Ascending aorta (tissue), 2 donors: ENCODE measurements around the gene DDX56. TPM values are rescaled to one million over a fixed set of nuclear protein-coding genes. Genes with fewer than 3 reads are reported as not detected.

Source experiments
- DNase-seq, 2 donors: peaks; one replicate each; pipeline ENCODE4 v3.0.0-alpha.2; 2019; ENCODE audit warnings: low spot score in 2 of 2
- H3K27ac ChIP-seq, 2 donors: fragments of 200-600 bp; sonication (generic); one replicate each; pipeline ENCODE4 v1.5.1; 2016 to 2017; ENCODE audit warnings: mild to moderate bottlenecking in 1 of 2
- H3K27me3 ChIP-seq: fragments of 200-600 bp; sonication (generic); one replicate; pipeline ENCODE4 v1.5.1; 2017
- H3K36me3 ChIP-seq, 2 donors: fragments of 200-600 bp; sonication (generic); one replicate each; pipeline ENCODE4 v1.5.1; 2016
- H3K4me1 ChIP-seq, 2 donors: fragments of 200-600 bp; sonication (generic); one replicate each; pipeline ENCODE4 v1.5.1; 2016 to 2017; ENCODE audit warnings: mild to moderate bottlenecking in 1 of 2
- H3K4me3 ChIP-seq, 2 donors: fragments of 200-600 bp; sonication (generic); one replicate each; pipeline ENCODE4 v1.5.1; 2016 to 2017; ENCODE audit warnings: mild to moderate bottlenecking in 1 of 2
- H3K9me3 ChIP-seq, 2 donors: fragments of 200-600 bp; sonication (generic); one replicate each; pipeline ENCODE4 v1.5.1; 2016
- CTCF ChIP-seq, 3 experiments: fragments of 200-600 bp in 2 of 3; fragments of 450-650 bp in 1 of 3; sonication (generic) in 2 of 3; IDR thresholded peaks; one replicate each; pipeline ENCODE4 v1.5.1; 2016 to 2019; ENCODE audit warnings: antibody characterized with exemption in 3 of 3, mild to moderate bottlenecking in 1 of 3, moderate library complexity in 1 of 3
- intact Hi-C: fragments of 100-400 bp; cut with DNase I; formaldehyde crosslinking; loops from one replicate; pipeline ENCODE4 v1.15.1; 2023
- total RNA-seq: library from RNA; depleted of rRNA; stranded (reverse); fragments of >200 nt; gene quantifications from one replicate; pipeline ENCODE4 v1.1.0, GENCODE V29; 2016

The DDX56 gene
- total RNA-seq, 1 donor from 2014 or later: 51.0 TPM

DNA sequence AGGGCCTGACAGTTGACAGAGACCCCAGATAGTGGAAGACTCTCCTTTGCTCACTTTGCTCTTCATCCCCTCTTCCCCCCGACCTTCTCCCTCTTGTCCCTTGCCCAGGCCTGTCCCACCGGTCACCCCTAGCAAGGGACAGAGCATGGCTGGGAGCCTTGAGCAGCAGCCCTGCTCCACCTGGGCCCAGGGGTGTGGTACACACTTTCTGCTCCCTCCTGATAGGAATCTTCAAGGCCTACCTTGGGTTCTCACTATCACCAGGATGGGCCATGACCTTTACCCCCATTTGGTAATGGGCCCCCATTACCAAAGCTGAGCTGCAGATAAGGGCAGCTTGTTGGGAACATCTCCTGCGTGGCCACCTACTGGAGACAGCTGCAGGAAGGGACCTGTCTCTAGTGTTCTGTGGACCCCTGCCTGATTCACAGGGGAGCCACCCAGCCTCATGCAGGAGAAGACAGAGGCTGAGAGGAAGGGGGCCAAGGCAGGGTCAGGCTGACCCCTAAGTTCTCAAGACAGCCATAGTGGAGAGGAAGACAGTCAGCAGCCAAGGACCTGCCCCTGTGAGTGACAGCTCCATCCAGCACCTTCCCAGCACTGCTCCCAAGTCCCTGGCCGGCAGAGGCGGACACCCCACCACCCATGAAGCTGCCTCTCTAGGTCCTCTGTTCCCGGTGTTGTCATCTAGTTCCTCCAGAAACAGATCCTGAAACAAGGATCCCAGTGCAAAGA lies 31.7 kb downstream of the DDX56 start:
- Histone ChIP-seq H3K27me3 (no peaks in the 10 kb centered on the region), H3K36me3 (no peaks in the 10 kb centered on the region), H3K4me3 (no peak overlapping the region), H3K27ac (no peak overlapping the region), H3K9me3 (no peaks in the 10 kb centered on the region), H3K4me1 (no peaks in the 10 kb centered on the region)
- no peak for TF ChIP-seq CTCF (IDR thresholded peaks at IDR 0.05)
- intact Hi-C loops: no loop called here
- no peak for DNase-seq

- Histone ChIP-seq H3K36me3 (no peaks in the 10 kb centered on the region), H3K27ac (no peak within 1 kb of the TSS), H3K4me3 (no peak within 1 kb of the TSS), H3K27me3 (no peaks in the 10 kb centered on the region), H3K9me3 (no peaks in the 10 kb centered on the region), H3K4me1 (no peaks in the 10 kb centered on the region)
- TF ChIP-seq CTCF (IDR thresholded peaks at IDR 0.05): no peak
- intact Hi-C loops: no loop called here
- DNase-seq: no peak
Measured at GRCh38 chr7:44541028-44541869, 32.5 kb downstream of the DDX56 start, which contains the start of gene NPC1L1. Gene NPC1L1, minus strand, starts transcription at chr7:44541330. Its CDS starts 71 bp downstream, at chr7:44541259.

DNA sequence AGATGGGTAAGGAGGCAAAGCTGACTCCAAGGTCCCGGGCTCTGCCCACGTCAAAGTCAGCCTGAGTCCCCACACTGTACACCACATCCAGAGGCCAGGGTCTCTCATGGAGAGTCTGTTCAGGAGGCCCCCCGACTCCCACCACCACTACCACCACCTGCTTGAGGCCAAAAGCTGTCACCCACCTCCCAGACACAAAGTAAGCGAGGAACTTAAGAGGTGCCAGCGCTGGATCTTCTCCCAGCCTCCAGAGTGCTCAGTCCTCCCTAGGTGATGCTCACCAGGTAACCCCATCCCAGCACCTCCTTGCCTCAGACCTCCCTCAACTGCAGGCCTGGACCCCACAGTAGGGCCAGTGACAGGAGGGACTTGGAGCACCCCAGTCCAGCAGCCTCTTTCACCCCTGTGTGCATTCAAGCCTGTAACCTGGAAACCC lies 33.1 kb downstream of the DDX56 start:
- no peaks in the 10 kb centered on the region for H3K36me3 ChIP-seq
- DNase-seq: no peak
- TF ChIP-seq CTCF (IDR thresholded peaks at IDR 0.05): no peak
- H3K27me3 ChIP-seq: no peaks in the 10 kb centered on the region
- intact Hi-C loops: no loop called here
- no peaks in the 10 kb centered on the region for H3K9me3 ChIP-seq
- H3K4me1 ChIP-seq: no peaks in the 10 kb centered on the region
- no peak overlapping the region for H3K4me3 ChIP-seq
- no peak overlapping the region for H3K27ac ChIP-seq

GRCh38 chr7:44539669-44540506 lies 33.8 kb downstream of the DDX56 start:
- Histone ChIP-seq H3K36me3 (no peaks in the 10 kb centered on the region), H3K4me1 (no peaks in the 10 kb centered on the region), H3K9me3 (no peaks in the 10 kb centered on the region), H3K4me3 (no peak overlapping the region), H3K27ac (no peak overlapping the region), H3K27me3 (no peaks in the 10 kb centered on the region)
- no peak for DNase-seq
- no peak for TF ChIP-seq CTCF (IDR thresholded peaks at IDR 0.05)
- intact Hi-C loops: no loop called here

- Histone ChIP-seq H3K9me3 (no peaks in the 10 kb centered on the region), H3K27me3 (no peaks in the 10 kb centered on the region), H3K27ac (no peak overlapping the region), H3K4me1 (no peaks in the 10 kb centered on the region), H3K36me3 (no peaks in the 10 kb centered on the region), H3K4me3 (no peak overlapping the region)
- intact Hi-C loops: no loop called here
- no peak for DNase-seq
- no peak for TF ChIP-seq CTCF (IDR thresholded peaks at IDR 0.05)
Measured at GRCh38 chr7:44538798-44539668, 34.7 kb downstream of the DDX56 start.
